SH-SY5Y (cell line): ENCODE data around the gene TMEM30A.

Experiments used
- GATA2 ChIP-seq: IDR thresholded peaks from 2 replicates; pipeline ENCODE4 v1.6.1; 2011; ENCODE audit warnings: mild to moderate bottlenecking, low read depth, low read length
- GATA3 ChIP-seq: IDR thresholded peaks from 2 replicates; pipeline ENCODE4 v1.6.1; 2011; ENCODE audit warnings: low read depth, mild to moderate bottlenecking, low read length, moderate library complexity

GRCh38 chr6:75230484-75231325 is 53.9 kb downstream of the TMEM30A start:
- TF ChIP-seq GATA2 (no peak), GATA3 (no peak)
